HG02970 (cell line): ENCODE results near the gene RASAL1.
A peak's percentile ranks its signal among the peaks of the same experiment; 100 is the strongest.

ENCODE experiments used
- ATAC-seq: cut with Tn5 transposase; IDR thresholded peaks from one replicate; pipeline ENCODE4 v1.9.1; 2021; ENCODE audit warnings: mild to moderate bottlenecking, moderate library complexity, moderate number of reproducible peaks; ENCODE audit not compliant: unreplicated experiment, low FRiP score

Gene RASAL1

DNA sequence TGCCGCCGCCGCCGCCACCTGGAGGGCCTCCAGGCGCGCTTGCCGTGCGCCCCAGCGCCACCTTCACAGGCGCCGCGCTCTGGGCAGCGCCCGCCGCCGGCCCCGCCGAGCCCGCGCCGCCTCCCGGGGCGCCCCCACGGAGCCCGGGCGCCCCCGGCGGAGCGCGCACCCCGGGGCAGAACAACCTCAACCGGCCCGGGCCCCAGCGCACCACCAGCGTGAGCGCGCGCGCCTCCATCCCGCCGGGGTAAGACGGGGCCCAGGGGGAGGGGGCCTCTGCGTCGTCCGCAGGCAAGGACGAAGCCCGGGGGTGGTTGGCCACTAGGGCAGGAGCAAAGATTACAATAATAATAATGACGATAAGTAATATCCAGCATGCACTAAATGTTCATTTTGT, 57.7 kb downstream of the RASAL1 start:
- no peak for ATAC-seq

GRCh38 chr12:113077057-113077858, 58.3 kb downstream of the RASAL1 start:
- ATAC-seq = no peak

GRCh38 chr12:113075137-113075683, 60.4 kb downstream of the RASAL1 start:
- ATAC-seq = peak; percentile 87

DNA sequence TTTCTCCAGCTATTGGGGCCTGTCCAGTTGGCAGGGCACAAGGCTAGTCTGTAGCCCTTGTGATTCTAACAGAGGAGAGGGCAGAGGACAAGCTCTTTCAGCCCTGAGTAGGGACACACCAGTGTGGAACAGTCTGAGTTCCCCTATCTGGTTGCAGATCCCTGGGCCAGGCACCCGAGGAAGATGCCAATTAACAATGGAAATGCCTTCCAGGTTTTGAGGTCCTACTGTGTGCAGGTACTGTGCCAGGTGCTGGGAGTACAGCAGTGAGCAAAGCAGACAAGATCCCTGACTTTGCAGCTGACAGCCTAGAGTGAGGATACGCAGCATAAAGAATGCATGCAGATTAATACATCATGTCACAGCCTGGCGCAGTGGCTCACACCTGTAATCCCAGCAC, 62.0 kb downstream of the RASAL1 start:
- no peak for ATAC-seq

DNA sequence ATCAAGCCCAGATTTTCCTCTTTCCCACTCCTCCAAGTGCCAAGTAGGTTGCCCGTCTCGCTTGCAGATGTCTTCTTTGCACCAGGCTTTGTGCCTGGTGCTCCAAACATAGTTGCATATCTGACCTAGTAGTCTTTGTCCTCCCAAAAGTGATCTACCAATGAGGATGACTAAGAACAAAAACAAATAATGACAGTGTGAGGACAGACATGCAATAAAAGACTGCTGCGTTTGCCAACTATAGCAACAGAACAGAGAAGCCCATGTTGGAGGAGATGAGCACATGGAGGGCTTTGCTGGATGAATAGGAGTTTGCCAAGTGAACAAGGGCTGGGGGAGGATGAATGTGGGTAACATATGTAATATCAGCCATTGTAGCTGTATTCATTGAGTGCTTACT, 63.4 kb downstream of the RASAL1 start:
- ATAC-seq = no peak

DNA sequence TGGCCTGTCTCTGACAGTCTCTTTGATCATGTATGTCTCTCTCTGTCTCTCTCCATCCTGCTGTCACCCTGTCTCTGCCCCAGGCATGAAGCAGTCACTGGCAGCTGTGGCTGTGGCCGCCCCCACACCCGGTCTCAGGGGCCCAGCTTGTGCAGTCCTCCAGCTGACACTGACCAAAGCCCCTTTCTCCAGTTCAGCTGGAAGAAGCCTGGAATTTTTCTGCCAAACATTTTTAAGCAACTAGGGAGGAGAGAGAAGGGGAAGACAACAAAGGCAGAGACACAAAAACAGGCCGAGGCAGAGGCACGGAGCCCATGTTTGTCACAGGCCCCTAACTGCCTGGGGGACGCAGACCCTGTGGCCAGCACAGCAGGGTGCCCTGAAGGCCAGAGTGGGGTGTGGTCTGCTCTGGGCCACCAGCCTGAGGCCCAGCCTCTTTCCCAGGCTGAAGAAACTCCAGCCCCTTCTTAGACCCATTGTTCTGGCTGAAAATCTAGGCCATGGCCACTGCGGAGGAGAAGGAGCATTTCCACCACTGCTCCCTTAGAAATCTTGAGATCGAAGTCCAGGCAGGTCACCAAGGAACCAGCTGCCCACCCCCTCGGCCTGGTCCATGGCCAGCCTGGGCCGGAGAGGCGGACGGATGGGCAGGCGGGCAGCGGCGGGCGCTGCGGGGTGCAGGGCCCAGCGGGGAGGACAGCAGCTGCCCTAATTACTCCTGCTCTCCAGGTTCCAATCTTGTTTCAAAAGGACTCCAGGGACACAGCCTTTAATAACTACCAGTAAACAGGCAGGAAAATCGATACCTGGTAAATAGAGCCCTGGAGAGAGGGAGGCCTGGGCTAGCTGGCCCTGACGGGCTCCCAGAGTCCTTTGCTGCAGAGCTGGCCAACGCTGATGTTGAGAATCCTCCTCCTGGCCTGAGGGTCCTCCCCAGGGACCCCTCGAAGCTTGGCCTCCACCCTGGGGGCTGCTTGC, 64.1 kb downstream of the RASAL1 start:
- no peak for ATAC-seq

DNA sequence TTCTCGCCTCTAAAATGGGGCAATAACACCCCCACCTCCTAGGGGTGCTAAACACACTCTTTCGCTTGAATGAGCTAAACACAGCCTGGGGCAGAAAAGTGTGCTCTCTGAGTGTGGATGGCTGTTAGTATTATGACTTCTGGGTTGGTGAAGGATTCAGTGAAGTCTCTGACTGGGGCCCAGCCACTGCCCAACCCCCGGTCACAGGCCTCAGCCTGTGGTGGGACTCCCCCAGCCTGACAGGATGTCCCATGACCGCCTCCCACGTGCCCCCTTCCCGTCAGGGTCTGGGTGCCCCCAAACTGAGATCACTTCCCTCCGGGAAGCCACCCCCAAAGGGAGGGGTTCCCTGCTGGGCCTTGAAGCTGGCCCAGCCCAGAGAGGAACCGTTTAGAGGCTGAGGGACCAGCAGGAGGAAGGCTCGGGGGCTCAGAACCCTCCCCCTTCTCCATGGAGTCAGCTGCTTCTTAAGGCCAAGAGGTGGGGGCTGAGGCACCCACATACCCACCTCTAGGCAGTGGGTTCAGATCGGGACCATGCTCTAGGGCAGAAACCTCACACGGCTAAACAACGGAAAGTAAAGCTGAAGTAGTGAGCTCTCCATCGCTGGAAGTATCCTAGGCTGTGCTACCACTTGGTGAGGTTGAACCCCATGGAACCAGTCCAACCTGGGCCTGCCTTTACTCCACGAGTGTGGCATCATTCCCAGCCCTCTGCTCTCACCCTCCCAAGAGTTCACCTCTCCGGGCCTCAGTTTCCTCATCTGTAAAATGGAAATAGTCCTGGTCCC, 65.2 kb downstream of the RASAL1 start:
- ATAC-seq = no peak

DNA sequence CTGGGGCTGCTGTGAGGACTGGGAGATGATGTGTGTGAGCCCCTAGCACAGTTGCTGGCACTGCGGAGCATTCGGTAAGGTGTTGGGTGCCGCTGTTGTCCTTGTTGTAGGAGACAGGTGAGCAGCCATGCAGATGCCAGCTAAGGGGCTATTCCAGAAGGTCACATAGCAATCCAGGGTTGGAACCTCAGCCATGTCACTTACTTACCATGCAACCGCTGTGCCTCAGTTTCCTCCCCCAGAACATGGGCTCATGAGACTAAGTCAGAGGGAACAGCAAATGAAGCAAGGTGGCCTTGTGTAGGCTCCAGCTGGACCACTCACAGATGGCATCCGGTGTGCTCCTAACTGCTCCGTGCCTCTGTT, 65.8 kb downstream of the RASAL1 start:
- ATAC-seq = no peak

- ATAC-seq = no peak
Observed at GRCh38 chr12:113069149-113069548, 66.4 kb downstream of the RASAL1 start.

DNA sequence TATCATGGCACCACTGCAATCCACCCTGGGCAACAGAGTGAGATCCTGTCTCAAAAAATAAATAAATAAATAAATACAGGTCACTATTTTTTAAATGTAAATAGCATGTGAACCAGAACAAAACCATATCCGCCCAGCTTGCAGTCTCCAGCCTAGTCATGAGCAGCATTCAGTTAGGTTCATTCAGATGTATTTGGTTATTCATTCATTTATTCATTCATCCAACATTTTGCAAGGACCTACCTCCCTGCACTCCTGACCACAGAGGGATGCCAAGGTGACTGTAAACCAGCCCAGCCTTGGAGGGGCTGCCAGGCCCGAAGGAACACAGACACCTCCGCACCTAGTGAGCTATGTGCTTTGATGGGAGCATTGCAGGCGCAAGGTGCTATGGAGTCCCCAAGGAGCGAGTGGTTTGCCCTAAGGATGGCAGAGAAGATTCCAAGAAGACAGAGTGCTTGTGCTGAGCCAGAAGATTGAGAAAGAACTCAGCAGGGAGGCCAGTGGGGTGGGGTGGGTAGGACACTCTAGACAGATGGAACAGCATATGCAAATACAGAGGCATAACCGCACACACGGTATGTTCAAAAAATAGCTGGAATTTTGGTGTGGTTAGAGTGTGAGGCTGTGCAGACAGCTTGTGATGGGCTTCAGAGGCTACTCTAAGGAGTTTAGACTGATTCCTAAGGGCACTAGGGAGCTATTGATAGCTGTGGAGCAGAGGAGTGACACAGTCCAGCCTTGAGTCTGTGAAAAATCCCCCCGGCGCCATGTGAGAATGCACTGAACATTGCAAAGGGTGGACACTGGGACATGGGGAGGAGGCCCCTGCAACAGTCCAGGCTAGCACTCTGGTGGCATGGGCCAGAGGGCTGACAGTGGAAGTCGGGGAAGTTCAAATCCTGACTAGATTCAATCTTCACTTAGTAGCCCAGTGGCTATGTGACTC, 67.3 kb downstream of the RASAL1 start:
- ATAC-seq = no peak

- no peak for ATAC-seq
Observed at GRCh38 chr12:113066813-113067400, 68.7 kb downstream of the RASAL1 start.

GRCh38 chr12:113065126-113066007, 70.2 kb downstream of the RASAL1 start:
- no peak for ATAC-seq

- no peak for ATAC-seq
Observed at GRCh38 chr12:113064395-113065125, 71.0 kb downstream of the RASAL1 start.

DNA sequence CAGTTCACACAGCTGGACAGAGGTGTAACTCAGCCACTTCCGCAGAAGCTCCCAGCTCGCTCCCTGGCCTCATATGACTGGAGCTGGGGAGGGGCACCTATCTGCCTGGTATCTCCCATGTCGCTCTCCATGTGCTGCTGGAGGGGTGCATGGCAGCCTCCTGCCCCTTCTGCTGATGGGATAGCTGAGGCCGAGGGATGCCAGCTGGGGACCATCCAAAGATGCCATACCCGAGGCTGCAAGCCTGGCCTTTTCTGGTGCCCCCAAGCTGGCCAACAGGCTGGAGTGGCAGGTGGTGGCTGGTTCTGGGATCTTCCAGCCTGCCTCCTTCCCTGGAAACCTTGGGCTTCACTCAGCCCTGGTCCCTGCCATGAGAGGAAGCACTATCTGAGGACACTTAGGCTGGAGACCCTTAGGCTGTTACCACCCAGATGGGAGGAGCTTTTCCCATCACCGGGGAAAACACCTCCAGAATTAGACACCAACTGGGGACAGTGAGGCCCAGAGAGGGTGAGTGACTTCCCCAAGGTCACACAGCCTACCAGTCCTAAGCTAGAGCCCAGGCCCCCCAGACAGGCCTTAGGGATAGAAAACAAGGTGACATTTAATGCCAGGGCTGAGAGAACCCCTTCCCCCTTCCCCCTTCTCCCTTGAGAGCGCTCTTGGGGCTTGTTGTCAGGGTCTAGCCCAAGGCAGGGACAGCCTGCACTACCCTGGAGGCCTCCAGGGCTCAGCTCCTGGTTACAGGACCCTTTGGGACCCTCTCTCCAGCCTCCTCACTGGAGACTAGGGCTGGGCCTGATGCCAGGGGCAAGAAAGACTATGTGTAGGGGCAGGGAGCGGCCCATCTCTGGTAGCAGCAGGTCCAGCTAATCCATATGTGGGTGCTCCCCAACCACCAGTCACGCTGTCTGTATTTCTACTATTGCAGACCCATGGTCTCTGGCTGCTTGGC, 71.9 kb downstream of the RASAL1 start:
- ATAC-seq = no peak

GRCh38 chr12:113062502-113063395, 72.8 kb downstream of the RASAL1 start:
- no peak for ATAC-seq
